Measurements from ENCODE around the gene CGB3.
"Not testable (repeated sequence)": the region's sequence is repeated elsewhere in the genome, so short reads cannot be mapped to it uniquely, and the experiment has no call there.

Gene CGB3

DNA sequence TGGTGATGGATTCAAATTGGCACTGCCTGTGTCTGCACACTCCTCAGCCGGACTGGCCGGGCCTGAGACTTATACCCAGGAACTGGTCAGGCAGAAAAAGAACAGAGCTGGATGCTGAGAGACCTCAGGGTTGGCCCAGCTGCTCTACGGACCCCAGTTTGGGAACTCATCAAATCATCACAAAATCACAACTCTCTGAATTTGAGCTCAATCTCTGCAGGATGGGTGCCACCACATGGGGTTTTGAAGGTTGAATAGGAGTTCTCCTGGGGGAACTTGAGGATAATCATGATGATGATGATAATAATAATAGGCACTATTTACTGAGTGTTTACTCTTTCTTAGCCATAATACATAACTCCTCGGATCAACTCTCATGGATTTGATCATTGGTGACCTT is 18.5 kb upstream of the CGB3 start:
- not testable (repeated sequence) for DNase-seq (ENCODE audit: low spot score)

DNA sequence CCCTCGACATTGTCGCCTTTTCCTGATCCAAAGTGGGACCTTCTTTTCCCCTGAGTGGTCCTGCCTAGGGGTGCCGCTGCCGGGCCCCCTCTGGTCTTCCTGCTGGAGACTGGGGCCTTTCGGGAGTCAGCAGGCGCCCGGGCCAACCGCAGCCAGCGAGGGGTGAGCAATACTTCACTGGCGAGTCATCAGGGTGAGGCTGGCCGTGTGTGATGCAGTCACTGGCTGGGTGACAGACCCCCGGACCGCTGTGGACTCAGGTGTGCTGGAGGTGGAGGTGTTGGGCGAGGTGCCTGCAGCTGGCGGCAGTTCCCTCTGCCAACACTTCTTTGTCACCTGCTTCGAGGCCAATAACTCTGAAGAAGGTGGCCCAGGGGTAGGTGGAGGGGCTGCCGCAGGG is 18.0 kb upstream of the CGB3 start:
- DNase-seq (ENCODE audit: low spot score): no peak

DNA sequence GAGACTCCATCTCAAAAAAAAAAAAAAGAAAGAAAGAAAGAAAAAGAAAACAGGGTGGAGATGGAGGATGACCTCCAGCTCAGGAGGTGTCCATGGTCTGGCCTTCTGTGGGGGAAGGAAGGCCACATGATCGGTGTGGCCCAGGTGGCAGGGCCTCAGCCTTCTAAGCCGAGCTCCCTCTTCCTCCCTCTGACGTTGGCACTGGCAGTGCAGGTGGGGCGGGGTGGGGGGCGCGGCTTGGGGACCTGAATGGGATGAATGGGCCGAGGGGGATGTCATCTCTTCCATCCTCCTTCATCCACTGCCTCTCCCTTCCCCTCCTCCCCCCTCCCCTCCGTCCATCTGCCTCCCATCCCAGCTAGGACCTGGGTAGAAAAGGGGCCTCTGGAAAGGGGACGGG is 15.6 kb upstream of the CGB3 start:
- DNase-seq (ENCODE audit: low spot score): not testable (repeated sequence)

DNA sequence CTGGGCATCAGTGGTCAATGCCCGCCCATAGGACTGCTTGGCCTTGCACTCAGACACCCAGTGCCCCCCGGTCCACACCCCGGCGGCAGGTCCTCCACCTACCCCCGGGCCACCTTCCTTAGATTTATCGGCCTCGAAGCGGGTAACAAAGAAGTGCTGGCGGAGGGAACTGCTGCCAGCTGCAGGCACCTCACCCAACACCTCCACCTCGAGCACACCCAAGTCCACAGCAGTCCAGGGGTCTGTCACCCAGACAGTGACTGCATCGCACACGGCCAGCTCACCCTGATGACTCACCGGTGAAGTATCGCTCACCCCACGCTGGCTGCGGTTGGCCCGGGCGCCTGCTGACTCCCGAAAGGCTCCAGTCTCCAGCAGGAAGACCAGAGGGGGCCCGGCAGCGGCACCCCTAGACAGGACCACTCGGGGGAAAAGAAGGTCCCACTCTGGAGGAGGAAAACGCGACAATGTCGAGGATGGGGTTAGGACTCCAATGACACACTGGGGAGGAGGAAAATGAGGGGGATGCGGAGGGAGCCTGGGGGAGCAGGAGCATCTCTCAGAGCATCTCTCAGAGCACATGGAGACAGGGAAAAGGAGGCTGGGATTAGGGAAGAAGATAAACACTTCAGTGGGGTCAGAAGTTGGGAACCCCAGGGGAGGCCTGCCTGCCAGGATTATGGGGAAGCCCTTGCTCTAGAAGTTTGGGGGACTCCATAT is 14.6 kb upstream of the CGB3 start:
- not testable (repeated sequence) for DNase-seq (ENCODE audit: low spot score)

DNA sequence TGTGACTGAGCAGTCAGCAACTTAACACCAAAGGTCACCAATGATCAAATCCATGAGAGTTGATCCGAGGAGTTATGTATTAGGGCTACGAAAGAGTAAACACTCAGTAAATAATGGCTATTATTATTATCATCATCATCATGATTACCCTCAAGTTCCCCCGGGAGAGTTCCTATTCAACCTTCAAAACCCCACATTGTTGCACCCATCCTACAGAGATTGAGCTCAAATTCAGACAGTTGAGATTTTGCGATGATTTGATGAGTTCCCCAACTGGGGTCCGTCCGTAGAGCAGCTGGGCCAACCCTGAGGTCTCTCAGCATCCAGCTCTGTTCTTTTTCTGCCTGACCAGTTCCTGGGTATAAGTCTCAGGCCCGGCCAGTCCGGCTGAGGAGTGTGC is 14.0 kb upstream of the CGB3 start:
- DNase-seq (ENCODE audit: low spot score): not testable (repeated sequence)

DNA sequence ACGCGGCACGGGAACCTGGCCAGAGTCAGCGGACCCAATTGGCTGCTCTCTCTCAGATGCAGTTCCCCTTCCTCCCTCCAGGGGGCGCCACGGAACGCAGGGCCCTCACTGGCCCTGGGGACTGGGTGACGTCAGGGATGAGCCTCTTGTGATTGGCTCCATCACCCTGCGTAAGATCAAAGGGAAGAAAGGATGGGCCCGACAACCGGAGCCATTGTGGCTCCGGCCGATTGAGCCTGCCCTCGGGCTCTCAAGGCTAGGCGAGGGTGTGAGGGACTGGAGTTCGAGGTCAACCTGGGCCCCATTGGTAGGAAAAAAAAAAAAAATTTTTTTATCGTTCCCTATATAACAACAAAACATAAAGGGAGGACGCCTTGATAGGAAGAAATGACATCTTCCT is 12.7 kb upstream of the CGB3 start, which contains the start of gene CGB1:
CGB1 (minus strand) TSS at position 81 of the 400 bp plus-strand sequence. CDS start 184 bp downstream, outside the sequence.
- DNase-seq (ENCODE audit: low spot score): peak; percentile 22

DNA sequence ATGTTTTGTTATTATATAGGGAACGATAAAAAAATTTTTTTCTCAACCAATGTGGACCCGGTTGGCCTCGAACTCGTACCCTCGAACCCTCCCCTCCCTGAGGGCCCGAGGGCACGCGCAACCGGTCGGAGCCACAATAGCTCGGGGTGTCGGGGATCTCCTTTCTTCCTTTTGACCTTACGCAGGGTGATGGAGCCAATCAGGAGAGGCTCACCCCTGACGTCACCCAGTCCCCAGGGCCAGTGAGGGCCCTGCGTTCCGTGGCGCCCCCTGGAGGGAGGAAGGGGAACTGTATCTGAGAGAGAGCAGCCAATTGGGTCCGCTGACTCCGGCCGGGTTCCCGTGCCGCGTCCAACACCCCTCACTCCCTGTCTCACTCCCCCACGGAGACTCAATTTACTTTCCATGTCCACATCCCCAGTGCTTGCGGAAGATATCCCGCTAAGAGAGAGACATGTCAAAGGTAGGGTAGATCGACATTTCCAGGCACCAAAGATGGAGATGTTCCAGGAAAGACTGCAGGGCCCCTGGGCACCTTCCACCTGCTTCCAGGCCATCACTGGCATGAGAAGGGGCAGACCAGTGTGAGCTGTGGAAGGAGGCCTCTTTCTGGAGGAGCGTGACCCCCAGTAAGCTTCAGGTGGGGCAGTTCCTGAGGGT is 7.6 kb upstream of the CGB3 start, which contains the start of gene CGB2:
CGB2 (plus strand) TSS at position 249 of the 660 bp plus-strand sequence; CDS start at position 455, 206 bp downstream.
- DNase-seq (ENCODE audit: low spot score): peak; percentile 38

DNA sequence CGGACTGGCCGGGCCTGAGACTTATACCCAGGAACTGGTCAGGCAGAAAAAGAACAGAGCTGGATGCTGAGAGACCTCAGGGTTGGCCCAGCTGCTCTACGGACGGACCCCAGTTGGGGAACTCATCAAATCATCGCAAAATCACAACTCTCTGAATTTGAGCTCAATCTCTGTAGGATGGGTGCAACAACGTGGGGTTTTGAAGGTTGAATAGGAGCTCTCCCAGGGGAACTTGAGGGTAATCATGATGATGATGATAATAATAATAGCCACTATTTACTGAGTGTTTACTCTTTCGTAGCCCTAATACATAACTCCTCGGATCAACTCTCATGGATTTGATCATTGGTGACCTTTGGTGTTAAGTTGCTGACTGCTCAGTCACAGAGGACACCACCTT is 6.2 kb upstream of the CGB3 start:
- not testable (repeated sequence) for DNase-seq (ENCODE audit: low spot score)

DNA sequence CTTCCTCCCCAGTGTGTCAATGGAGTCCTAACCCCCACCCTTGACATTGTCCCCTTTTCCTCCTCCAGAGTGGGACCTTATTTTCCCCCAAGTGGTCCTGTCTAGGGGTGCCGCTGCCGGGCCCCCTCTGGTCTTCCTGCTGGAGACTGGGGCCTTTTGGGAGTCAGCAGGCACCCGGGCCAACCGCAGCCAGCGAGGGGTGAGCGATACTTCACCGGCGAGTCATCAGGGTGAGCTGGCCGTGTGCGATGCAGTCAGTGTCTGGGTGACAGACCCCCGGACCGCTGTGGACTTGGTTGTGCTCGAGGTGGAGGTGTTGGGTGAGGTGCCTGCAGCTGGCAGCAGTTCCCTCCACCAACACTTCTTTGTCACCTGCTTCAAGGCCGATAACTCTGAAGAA is 5.6 kb upstream of the CGB3 start:
- not testable (repeated sequence) for DNase-seq (ENCODE audit: low spot score)

DNA sequence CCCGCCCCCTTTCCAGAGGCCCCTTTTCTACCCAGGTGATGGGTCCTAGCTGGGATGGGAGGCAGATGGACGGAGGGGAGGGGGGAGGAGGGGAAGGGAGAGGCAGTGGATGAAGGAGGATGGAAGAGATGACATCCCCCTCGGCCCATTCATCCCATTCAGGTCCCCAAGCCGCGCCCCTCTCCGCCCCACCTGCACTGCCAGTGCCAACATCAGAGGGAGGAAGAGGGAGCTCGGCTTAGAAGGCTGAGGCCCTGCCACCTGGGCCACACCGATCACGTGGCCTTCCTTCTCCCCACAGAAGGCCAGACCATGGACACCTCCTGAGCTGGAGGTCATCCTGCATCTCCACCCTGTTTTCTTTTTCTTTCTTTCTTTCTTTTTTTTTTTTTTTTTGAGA is 4.6 kb upstream of the CGB3 start:
- not testable (repeated sequence) for DNase-seq (ENCODE audit: low spot score)

DNA sequence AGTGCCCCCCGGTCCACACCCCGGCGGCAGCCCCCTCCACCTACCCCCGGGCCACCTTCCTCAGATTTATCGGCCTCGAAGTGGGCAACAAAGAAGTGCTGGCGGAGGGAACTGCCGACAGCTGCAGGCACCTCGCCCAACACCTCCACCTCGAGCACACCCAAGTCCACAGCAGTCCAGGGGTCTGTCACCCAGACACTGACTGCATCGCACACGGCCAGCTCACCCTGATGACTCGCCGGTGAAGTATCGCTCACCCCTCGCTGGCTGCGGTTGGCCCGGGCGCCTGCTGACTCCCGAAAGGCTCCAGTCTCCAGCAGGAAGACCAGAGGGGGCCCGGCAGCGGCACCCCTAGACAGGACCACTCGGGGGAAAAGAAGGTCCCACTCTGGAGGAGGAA is 1.5 kb upstream of the CGB3 start:
- DNase-seq (ENCODE audit: low spot score): not testable (repeated sequence)

DNA sequence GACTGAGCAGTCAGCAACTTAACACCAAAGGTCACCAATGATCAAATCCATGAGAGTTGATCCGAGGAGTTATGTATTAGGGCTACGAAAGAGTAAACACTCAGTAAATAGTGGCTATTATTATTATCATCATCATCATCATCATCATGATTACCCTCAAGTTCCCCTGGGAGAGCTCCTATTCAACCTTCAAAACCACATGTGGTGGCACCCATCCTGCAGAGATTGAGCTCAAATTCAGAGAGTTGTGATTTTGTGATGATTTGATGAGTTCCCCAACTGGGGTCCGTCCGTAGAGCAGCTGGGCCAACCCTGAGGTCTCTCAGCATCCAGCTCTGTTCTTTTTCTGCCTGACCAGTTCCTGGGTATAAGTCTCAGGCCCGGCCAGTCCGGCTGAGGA is 955 bp upstream of the CGB3 start:
- not testable (repeated sequence) for DNase-seq (ENCODE audit: low spot score)

DNA sequence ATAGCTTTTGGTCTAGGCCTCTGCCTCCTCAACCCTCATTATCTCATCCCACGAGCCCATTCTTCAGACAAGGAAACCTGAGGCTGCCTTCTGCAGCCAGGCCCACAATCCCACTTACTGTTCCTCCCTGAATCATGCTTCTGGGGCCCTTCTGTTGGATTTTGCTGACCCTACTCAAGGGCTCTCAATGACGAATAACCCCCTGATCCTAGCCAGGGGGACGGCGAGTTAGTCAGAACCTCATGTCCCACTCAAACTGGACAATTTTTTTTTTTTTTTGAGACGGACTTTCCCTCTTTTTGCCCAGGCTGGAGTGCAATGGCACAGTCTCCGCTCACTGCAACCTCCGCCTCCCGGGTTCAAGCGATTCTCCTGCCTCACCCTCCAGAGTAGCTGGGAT is 2.0 kb downstream of the CGB3 start:
- DNase-seq (ENCODE audit: low spot score): no peak

DNA sequence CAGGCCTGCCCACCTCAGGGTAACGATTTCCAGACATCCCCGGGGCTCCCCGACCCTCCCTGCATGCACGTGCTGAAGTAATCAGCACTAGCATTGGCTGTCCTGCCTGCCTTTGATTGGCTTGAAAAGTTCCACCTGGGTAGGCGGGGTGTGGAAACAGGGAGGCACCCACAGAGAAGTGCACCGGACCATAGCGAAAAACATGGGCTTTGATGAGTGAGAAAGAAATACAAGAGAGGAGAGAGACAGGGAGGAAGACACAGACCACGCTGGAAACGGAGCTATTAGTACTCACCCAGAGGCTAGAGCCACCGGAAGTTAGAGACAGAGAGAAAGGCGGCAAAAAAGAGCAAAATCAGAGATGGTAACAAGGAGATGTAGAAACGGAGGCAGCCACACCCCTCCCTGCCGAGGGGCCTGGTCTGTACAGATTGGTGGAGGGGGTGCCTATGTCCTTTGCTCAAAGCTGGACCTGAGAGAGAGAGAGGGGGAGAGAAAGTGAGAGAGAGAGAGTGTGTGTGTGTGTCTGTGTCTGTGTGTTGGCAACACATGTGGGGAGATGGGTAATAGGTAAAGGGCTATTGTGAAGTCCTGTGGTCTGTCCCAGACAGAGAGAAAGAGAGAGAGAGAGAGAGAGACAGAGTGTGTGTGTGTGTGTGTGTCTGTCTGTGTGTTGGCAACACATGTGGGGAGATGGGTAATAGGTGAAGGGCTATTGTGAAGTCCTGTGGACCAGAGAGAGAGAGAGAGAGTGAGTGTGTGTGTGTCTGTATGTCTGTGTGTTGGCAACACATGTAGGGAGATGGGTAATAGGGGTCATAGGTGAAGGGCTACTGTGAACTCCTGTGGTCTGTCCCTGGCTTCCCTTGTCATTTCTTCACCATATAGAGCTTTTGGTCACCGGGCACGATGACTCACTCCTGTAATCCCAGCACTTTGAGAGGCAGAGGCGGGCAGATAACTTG is 2.9 kb downstream of the CGB3 start:
- peak; percentile 34 for DNase-seq (ENCODE audit: low spot score)

DNA sequence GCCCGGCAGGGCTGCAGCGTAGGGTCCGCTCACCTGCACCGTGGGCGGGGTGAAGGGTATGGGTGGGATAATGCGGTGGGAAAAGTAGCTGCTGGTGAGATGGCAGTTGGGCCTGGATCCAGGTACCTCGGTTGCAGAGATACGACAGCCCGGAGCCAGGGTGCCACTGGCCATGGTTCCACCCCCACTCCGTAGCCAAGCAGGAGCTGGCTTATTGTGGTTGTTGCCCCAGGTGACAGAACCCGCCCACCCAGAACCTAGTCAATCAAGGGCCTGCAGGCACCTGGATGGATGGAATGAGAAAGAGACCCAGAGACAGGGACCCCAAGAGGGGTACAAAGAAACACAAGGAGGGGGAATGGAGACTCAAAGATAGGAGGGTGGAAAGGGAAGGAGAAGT is 3.8 kb downstream of the CGB3 start:
- DNase-seq (ENCODE audit: low spot score): peak; percentile 22

DNA sequence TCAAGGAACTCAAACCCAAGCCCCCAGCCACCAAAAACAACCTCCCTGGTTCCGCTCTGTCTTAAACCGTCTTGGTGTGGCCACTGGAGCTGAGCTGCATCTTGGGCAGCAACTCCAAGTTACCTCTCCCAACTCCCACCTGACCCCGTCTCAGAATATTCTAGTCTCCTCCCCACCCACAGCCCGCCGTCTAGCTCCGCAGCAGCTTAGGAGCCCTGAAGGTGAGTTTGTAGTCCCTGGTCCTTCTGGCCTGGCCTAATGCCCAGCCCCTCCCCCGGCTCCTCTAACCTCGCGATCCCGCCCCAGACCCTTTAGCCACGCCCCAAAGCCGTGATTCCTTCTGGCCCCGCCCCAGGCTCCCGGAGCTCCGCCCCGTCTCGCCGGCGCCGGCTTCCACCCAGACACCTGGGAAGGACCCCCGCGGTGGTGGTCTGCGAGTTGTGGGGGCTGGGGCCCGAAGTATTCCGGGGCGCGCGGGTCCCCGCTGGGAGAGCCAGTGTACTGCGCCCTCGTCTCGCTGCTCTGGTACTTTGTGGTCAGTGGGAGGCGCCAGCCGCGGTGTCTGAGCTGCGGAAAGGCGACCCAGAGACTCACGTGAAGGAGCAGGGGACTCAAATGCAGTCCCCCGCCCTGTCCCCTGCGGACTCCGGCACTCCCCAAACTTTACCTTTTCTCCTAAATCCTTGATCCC is 4.7 kb downstream of the CGB3 start:
- DNase-seq (ENCODE audit: low spot score): peak; percentile 75

DNA sequence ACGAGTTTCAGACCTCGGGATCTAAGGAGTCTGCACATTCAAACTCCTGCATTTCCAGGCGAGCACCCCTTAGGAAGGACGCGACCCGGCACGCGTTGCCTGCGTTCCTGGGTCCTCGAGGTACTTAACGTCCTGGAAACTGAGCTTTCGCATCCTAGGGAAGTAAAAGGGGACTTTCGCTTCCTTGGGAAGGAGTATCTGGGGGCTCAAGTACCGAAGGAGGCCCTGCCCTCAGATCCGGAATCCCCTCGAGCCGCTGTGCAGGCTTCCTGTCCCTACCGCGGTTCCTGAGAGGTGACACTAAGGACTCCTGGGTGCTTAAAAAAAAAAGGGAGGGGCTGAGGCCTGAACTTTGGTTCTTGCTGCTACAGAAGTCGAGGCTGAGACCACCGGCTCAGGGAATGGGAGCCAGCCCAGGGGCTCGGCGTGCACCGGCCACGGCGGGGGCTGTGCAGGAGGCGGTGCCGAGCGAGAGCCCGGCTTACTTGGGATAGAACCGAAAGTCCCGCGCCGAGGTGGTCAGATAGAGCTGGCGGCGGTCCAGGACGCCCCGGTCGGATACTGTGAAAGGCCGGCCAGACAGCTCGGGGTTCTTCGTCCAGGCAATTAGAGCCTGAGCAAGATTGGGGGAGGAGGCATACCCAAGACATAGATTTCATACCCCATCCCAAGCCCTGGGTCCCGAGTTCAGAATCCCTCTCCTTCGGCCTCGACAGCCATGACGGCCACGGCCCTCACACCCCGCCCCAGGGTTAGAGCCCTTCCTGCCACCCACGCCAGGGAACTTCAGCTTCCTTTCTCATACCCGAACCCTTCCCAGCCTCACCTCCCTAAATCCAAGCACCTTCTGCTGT is 5.5 kb downstream of the CGB3 start:
- DNase-seq (ENCODE audit: low spot score): peak; percentile 33

DNA sequence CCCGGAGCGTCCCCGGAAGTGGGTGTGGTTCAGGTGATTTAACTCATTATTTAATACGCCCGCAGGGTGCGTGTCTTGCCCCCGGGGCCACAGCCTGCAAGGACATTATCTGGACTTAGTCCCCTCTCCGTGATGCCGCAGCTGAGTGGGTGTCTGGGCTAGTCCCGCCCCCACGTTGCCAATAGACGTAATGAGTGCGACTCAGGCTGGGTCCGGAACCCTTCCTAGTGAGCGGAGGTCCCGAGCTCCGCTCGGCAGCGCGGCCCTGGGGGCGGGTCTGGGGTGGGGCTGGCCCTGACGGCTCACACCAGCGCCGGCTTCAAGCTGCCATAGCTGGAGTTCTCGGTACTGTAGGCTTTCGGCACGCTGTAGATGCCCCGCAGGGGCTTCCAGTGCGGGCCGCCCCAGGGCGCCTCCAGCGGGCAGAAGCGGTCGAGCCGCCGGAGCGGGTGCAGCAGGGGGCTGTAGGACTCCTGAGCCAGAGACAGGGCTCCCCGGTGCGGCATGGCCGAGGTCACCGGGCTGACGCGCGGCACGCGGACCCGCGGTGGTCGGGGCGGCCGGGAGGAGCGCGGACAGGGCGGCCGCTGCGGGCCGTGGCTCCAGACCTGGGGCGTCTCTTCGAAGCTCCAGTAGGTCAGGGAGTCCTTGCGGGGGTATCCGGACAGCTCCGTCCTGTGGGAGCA is 6.3 kb downstream of the CGB3 start:
- peak; percentile 89 for DNase-seq (ENCODE audit: low spot score)

DNA sequence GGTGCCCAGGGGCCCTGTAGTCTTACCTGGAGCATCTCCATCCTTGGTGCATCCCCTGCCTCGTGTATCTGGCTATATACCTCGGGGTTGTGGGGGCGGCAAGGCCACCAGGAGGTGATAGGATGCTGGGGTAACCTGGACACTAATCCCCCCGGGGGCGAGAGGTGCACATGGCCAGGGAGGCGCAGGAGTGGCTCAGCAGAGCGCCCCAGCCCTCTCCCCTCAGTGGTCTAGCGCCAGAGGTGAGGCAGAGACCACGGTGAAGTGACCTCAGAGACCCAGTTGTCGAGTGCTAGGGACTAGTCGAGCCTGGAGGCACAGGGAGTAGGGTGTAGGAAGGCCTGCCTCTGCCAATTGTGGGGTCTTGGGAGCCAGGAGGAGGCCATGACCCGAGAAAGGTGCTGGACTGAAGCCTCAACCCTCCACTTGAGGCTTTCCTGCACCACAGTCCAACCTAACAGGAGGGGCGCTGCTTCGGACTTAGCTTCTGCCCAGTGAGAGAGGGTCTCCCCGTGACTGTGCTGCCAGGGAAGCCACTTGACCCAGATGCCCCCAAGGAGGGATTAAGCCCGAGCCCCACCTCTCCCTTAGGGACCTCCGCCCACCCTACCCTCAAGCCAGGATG is 7.0 kb downstream of the CGB3 start, which contains the start of gene LHB:
LHB (minus strand) TSS at position 51 of the 625 bp plus-strand sequence; CDS start at position 41, 10 bp downstream.
- peak; percentile 22 for DNase-seq (ENCODE audit: low spot score)

All from D341Med (cell line).